Mesenchymal stem cell (in vitro differentiated cells and primary cell): ENCODE measurements around the gene KAT6B.

Experiments
- DNase-seq: peaks from one replicate; pipeline ENCODE4 v3.0.0-alpha.2; 2013
- H2AFZ ChIP-seq: one replicate; pipeline ENCODE4 v1.6.1; 2013; ENCODE audit warnings: low read depth, mild to moderate bottlenecking, control low read depth, inconsistent platforms, low read length, moderate library complexity
- H2AK5ac ChIP-seq: 2 replicates; pipeline ENCODE4 v1.6.1; 2013; ENCODE audit warnings: low read length, moderate library complexity, mild to moderate bottlenecking, inconsistent platforms; ENCODE audit not compliant: severe bottlenecking
- H2BK120ac ChIP-seq: one replicate; pipeline ENCODE4 v1.6.1; 2013; ENCODE audit warnings: low read depth, mild to moderate bottlenecking, inconsistent platforms, low read length, moderate library complexity
- H2BK12ac ChIP-seq, 2 experiments: one replicate each; pipeline ENCODE4 v1.6.1; 2013; ENCODE audit warnings: inconsistent platforms in 2 of 2, low read length in 2 of 2, mild to moderate bottlenecking in 2 of 2, moderate library complexity in 2 of 2, control low read depth in 1 of 2
- H2BK15ac ChIP-seq: one replicate; pipeline ENCODE4 v1.6.1; 2013; ENCODE audit warnings: mild to moderate bottlenecking, low read depth, inconsistent platforms; ENCODE audit not compliant: poor library complexity, severe bottlenecking
- H2BK5ac ChIP-seq: 2 replicates; pipeline ENCODE4 v1.6.1; 2013; ENCODE audit warnings: low read depth, mild to moderate bottlenecking, low read length, control low read depth, inconsistent platforms; ENCODE audit not compliant: poor library complexity, severe bottlenecking
- H3K14ac ChIP-seq, 2 experiments: one replicate each; pipeline ENCODE4 v1.6.1; 2013; ENCODE audit warnings: inconsistent platforms in 2 of 2, low read length in 2 of 2, control low read depth in 1 of 2, mild to moderate bottlenecking in 1 of 2, moderate library complexity in 1 of 2
- H3K18ac ChIP-seq, 2 experiments: one replicate each; pipeline ENCODE4 v1.6.1; 2013; ENCODE audit warnings: inconsistent platforms in 2 of 2, low read length in 2 of 2, control low read depth in 1 of 2, low read depth in 1 of 2, mild to moderate bottlenecking in 1 of 2
- H3K23ac ChIP-seq, 2 experiments: one replicate each; pipeline ENCODE4 v1.6.1; 2013; ENCODE audit warnings: inconsistent platforms in 2 of 2, low read length in 2 of 2, mild to moderate bottlenecking in 2 of 2, moderate library complexity in 2 of 2, control low read depth in 1 of 2
- H3K27ac ChIP-seq: 2 replicates; pipeline ENCODE4 v1.5.1; 2013; ENCODE audit warnings: mild to moderate bottlenecking, moderate library complexity, low read length, control low read depth, inconsistent platforms; ENCODE audit not compliant: poor library complexity, severe bottlenecking
- H3K27me3 ChIP-seq, 2 experiments: 2 replicates each; pipeline versions ENCODE4 v1.6.1 to v1.7.0; 2013; ENCODE audit warnings: low read length in 2 of 2, mild to moderate bottlenecking in 2 of 2, moderate library complexity in 2 of 2, control low read depth in 1 of 2, inconsistent platforms in 1 of 2; ENCODE audit not compliant: control insufficient read depth in 1 of 2, insufficient read depth in 1 of 2
- H3K36me3 ChIP-seq, 2 experiments: 2 replicates each; pipeline versions ENCODE4 v1.6.1 to v1.7.0; 2013; ENCODE audit warnings: low read length in 2 of 2, control low read depth in 1 of 2, inconsistent platforms in 1 of 2, low read depth in 1 of 2, mild to moderate bottlenecking in 1 of 2; ENCODE audit not compliant: insufficient read depth in 2 of 2, control insufficient read depth in 1 of 2
- H3K4ac ChIP-seq, 2 experiments: one replicate each; pipeline ENCODE4 v1.6.1; 2013; ENCODE audit warnings: inconsistent platforms in 2 of 2, low read length in 2 of 2, mild to moderate bottlenecking in 2 of 2, moderate library complexity in 2 of 2, control low read depth in 1 of 2, low read depth in 1 of 2
- H3K4me1 ChIP-seq: 2 replicates; pipeline ENCODE4 v1.6.1; 2013; ENCODE audit warnings: low read depth, low read length, control low read depth; ENCODE audit not compliant: control insufficient read depth, insufficient read depth
- H3K4me2 ChIP-seq: 2 replicates; pipeline ENCODE4 v1.6.1; 2013; ENCODE audit warnings: low read length, mild to moderate bottlenecking, inconsistent platforms; ENCODE audit not compliant: poor library complexity, severe bottlenecking
- H3K4me3 ChIP-seq, 2 experiments: 2 replicates each; pipeline versions ENCODE4 v1.5.1 to v1.7.0; 2013; ENCODE audit warnings: low read length in 2 of 2, mild to moderate bottlenecking in 2 of 2, control low read depth in 1 of 2, low read depth in 1 of 2; ENCODE audit not compliant: insufficient read depth in 1 of 2
- H3K79me1 ChIP-seq: replicated peaks from 2 replicates; pipeline ENCODE4 v1.6.1; 2013; ENCODE audit warnings: mild to moderate bottlenecking, control low read depth, low read length, inconsistent platforms; ENCODE audit not compliant: poor library complexity, severe bottlenecking
- H3K9ac ChIP-seq: 2 replicates; pipeline ENCODE4 v1.7.0; 2013; ENCODE audit warnings: mild to moderate bottlenecking, low read length, moderate library complexity
- H3K9me3 ChIP-seq: 2 replicates; pipeline ENCODE4 v1.7.0; 2013; ENCODE audit warnings: mild to moderate bottlenecking, low read length; ENCODE audit not compliant: control insufficient read depth
- H4K8ac ChIP-seq: one replicate; pipeline ENCODE4 v1.6.1; 2013; ENCODE audit warnings: inconsistent platforms, mild to moderate bottlenecking, low read length, moderate library complexity
- H4K91ac ChIP-seq: one replicate; pipeline ENCODE4 v1.6.1; 2013; ENCODE audit warnings: mild to moderate bottlenecking, low read length, inconsistent platforms
- WGBS: methylation state at CpG from one replicate; pipeline ENCODE4 v1.1.7; 2013; ENCODE audit warnings: mixed read lengths; 5-methylcytosine and 5-hydroxymethylcytosine counted together

KAT6B gene

DNA sequence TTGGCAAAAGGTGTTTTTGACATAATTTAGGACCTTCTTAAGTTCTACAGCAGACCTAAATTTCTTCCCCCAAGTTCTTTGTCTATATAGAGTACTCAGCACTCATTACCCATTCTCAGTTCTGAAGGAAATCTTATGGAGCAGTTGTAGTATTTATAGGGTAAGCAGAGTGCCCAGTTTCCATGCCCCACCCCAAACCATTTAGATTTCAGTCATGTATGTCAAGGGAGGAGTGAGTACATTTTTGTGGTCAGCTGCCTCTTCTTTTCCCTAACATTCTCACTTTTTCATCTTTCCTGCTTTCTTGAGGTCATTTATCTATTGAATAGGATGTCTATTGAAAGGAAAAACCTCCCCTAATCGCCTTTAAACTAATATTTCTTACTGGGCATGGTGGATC lies 83.3 kb downstream of the KAT6B start:
- 100% methylated on average over 1 of the region's 1 CpG for WGBS
- H2BK12ac ChIP-seq: peak overlapping the region in 1 of 2 experiments; percentile 84
- no peaks in the 10 kb centered on the region for H3K36me3 ChIP-seq
- H3K4ac ChIP-seq: no peak overlapping the region
- H4K91ac ChIP-seq: no peak overlapping the region
- H2BK15ac ChIP-seq: no peak overlapping the region
- H3K4me2 ChIP-seq: no peak overlapping the region
- H2AK5ac ChIP-seq: no peak overlapping the region
- H4K8ac ChIP-seq: no peak overlapping the region
- no peak overlapping the region for H2AFZ ChIP-seq
- no peaks in the 10 kb centered on the region for H3K9me3 ChIP-seq
- H3K18ac ChIP-seq: peak overlapping the region in 1 of 2 experiments; percentile 66
- H3K4me3 ChIP-seq: no peak overlapping the region
- H3K4me1 ChIP-seq: peaks cover 2% of the 10 kb centered on the region
- H2BK120ac ChIP-seq: no peak overlapping the region
- H3K9ac ChIP-seq: no peak overlapping the region
- H3K27ac ChIP-seq: no peak overlapping the region
- no peaks in the 10 kb centered on the region for H3K27me3 ChIP-seq
- no peak overlapping the region for H3K23ac ChIP-seq
- no peak overlapping the region for H2BK5ac ChIP-seq
- H3K79me1 ChIP-seq: peaks cover 19% of the 10 kb centered on the region
- no peak overlapping the region for H3K14ac ChIP-seq
- DNase-seq: peak; percentile 38

GRCh38 chr10:74910241-74910975 lies 84.0 kb downstream of the KAT6B start:
- Histone ChIP-seq H2BK12ac (no peak overlapping the region), H3K9ac (no peak overlapping the region), H3K18ac (no peak overlapping the region), H3K36me3 (no peaks in the 10 kb centered on the region), H3K23ac (no peak overlapping the region), H3K79me1 (peaks cover 17% of the 10 kb centered on the region), H3K27me3 (no peaks in the 10 kb centered on the region), H2AK5ac (no peak overlapping the region), H3K4me2 (no peak overlapping the region), H2AFZ (no peak overlapping the region), H3K14ac (no peak overlapping the region), H2BK15ac (no peak overlapping the region), H3K4ac (no peak overlapping the region), H3K4me3 (no peak overlapping the region), H2BK5ac (no peak overlapping the region), H3K4me1 (peaks cover 2% of the 10 kb centered on the region), H3K9me3 (no peaks in the 10 kb centered on the region), H3K27ac (no peak overlapping the region), H4K8ac (no peak overlapping the region), H2BK120ac (no peak overlapping the region), H4K91ac (no peak overlapping the region)
- no CpG with 5 or more reads among the region's 4 CpGs for WGBS
- peak; percentile 38 for DNase-seq

- Histone ChIP-seq H2AK5ac (no peak overlapping the region), H2BK120ac (no peak overlapping the region), H3K9ac (no peak overlapping the region), H3K27ac (no peak overlapping the region), H3K4me1 (peaks cover 2% of the 10 kb centered on the region), H2BK5ac (no peak overlapping the region), H3K18ac (no peak overlapping the region), H3K79me1 (peaks cover 20% of the 10 kb centered on the region), H3K14ac (no peak overlapping the region), H3K4me2 (no peak overlapping the region), H2AFZ (no peak overlapping the region), H3K23ac (no peak overlapping the region), H3K9me3 (no peaks in the 10 kb centered on the region), H3K36me3 (no peaks in the 10 kb centered on the region), H2BK12ac (no peak overlapping the region), H4K91ac (no peak overlapping the region), H3K4me3 (no peak overlapping the region), H3K4ac (no peak overlapping the region), H3K27me3 (no peaks in the 10 kb centered on the region), H2BK15ac (no peak overlapping the region), H4K8ac (no peak overlapping the region)
- WGBS: no CpG with 5 or more reads among the region's 2 CpGs
- DNase-seq: peak; percentile 53
These were observed 84.6 kb downstream of the KAT6B start for GRCh38 chr10:74910976-74911350.

DNA sequence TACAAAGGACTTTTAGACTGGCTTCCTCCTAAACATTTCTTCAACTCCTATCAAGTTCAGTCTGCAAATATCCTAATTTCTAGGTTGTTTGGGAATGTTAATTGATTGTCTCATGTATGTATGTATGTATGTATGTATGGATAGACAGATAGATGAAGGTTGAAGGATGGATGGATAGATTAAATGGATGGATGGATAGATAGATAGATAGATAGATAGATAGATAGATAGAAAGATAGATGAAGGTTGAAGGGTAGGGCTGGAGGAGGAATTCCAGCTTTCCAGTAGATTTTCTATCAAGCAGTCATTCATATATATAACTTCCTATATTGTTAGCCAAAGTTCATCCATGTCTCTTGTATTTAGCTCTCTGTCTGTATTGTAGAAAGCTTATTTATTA lies 85.8 kb downstream of the KAT6B start:
- peaks cover 16% of the 10 kb centered on the region for H3K79me1 ChIP-seq
- no peaks in the 10 kb centered on the region for H3K27me3 ChIP-seq
- no peak overlapping the region for H3K23ac ChIP-seq
- H4K91ac ChIP-seq: no peak overlapping the region
- H3K14ac ChIP-seq: no peak overlapping the region
- H2BK5ac ChIP-seq: no peak overlapping the region
- peaks cover 4% of the 10 kb centered on the region for H3K4me1 ChIP-seq
- H3K9ac ChIP-seq: no peak overlapping the region
- H3K27ac ChIP-seq: no peak overlapping the region
- no peak overlapping the region for H3K4me3 ChIP-seq
- no peak overlapping the region for H3K4me2 ChIP-seq
- H2AK5ac ChIP-seq: no peak overlapping the region
- no peak overlapping the region for H2BK15ac ChIP-seq
- H3K9me3 ChIP-seq: no peaks in the 10 kb centered on the region
- no peak overlapping the region for H2AFZ ChIP-seq
- H2BK12ac ChIP-seq: no peak overlapping the region
- H4K8ac ChIP-seq: no peak overlapping the region
- H3K18ac ChIP-seq: no peak overlapping the region
- no peaks in the 10 kb centered on the region for H3K36me3 ChIP-seq
- H3K4ac ChIP-seq: no peak overlapping the region
- DNase-seq: no peak
- no peak overlapping the region for H2BK120ac ChIP-seq
